Measurements from ENCODE around the gene GFM2.
"Not testable (repeated sequence)": the region's sequence is repeated elsewhere in the genome, so short reads cannot be mapped to it uniquely, and the experiment has no call there.

The GFM2 gene

GRCh38 chr5:74798977-74799911 lies 32.3 kb upstream of the GFM2 start:
- Histone ChIP-seq H3K4me1 (ENCODE audit: insufficient read depth, poor library complexity, severe bottlenecking) (peaks cover 5% of the 10 kb centered on the region), H3K4me3 (ENCODE audit: severe bottlenecking) (no peak overlapping the region), H3K9me3 (ENCODE audit: severe bottlenecking) (no peaks in the 10 kb centered on the region), H3K27ac (ENCODE audit: poor library complexity, severe bottlenecking) (no peak overlapping the region), H3K27me3 (ENCODE audit: insufficient read depth, poor library complexity, severe bottlenecking) (no peaks in the 10 kb centered on the region), H3K36me3 (ENCODE audit: low read depth) (peaks cover 37% of the 10 kb centered on the region)
- ATAC-seq (ENCODE audit: low read depth) (no peak), DNase-seq (ENCODE audit: low spot score) (no peak)
- TF ChIP-seq, protein P1, sequence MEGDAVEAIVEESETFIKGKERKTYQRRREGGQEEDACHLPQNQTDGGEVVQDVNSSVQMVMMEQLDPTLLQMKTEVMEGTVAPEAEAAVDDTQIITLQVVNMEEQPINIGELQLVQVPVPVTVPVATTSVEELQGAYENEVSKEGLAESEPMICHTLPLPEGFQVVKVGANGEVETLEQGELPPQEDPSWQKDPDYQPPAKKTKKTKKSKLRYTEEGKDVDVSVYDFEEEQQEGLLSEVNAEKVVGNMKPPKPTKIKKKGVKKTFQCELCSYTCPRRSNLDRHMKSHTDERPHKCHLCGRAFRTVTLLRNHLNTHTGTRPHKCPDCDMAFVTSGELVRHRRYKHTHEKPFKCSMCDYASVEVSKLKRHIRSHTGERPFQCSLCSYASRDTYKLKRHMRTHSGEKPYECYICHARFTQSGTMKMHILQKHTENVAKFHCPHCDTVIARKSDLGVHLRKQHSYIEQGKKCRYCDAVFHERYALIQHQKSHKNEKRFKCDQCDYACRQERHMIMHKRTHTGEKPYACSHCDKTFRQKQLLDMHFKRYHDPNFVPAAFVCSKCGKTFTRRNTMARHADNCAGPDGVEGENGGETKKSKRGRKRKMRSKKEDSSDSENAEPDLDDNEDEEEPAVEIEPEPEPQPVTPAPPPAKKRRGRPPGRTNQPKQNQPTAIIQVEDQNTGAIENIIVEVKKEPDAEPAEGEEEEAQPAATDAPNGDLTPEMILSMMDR (IDR thresholded peaks at IDR 0.05; ENCODE audit: poor library complexity, severe bottlenecking), result no peak

DNA sequence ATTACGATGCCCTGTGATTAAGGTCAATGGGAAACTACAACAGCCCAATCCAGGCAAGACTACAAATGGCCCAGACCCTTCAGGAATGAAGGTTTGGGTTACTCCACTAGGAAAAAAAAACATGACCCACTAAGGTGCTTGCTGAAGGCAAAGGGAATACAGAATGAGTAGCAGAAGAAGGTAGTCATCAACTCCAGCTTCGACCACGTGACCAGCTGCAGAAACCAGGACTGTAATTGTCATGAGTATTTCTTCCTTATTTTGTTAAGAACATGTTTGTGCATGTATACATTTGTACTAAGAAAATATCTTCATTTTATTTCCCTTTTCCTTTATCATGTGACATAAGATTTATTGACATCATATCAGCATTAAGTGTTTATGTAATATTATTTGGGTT lies 24.8 kb upstream of the GFM2 start:
- not testable (repeated sequence) for H3K27me3 ChIP-seq (ENCODE audit: insufficient read depth, poor library complexity, severe bottlenecking); ATAC-seq (ENCODE audit: low read depth); H3K4me1 ChIP-seq (ENCODE audit: insufficient read depth, poor library complexity, severe bottlenecking); DNase-seq (ENCODE audit: low spot score); H3K4me3 ChIP-seq (ENCODE audit: severe bottlenecking); H3K9me3 ChIP-seq (ENCODE audit: severe bottlenecking); H3K27ac ChIP-seq (ENCODE audit: poor library complexity, severe bottlenecking)
- peaks cover 39% of the 10 kb centered on the region for H3K36me3 ChIP-seq (ENCODE audit: low read depth)

DNA sequence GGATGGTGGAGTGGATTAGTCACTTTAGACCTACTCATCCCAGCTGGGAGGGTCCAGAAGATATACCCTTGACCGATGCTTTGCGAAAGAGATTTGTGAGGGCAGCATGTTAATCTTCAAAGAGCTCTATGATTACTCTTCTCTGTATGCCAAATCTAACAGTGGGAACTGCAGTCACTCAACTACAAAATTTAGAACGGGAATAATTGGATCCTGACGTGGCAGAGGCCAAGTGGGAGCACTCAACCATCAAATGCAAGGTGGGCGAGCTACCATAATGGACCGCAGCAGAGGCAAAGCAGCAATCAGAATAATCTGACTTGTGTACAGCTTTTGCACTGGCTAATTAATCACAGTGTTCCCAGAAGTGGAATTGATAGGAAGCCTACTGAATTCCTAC lies 20.5 kb upstream of the GFM2 start:
- TF ChIP-seq, protein P1 (IDR thresholded peaks at IDR 0.05; ENCODE audit: poor library complexity, severe bottlenecking), result no peak
- Histone ChIP-seq H3K27me3 (ENCODE audit: insufficient read depth, poor library complexity, severe bottlenecking) (no peaks in the 10 kb centered on the region), H3K4me3 (ENCODE audit: severe bottlenecking) (no peak overlapping the region), H3K4me1 (ENCODE audit: insufficient read depth, poor library complexity, severe bottlenecking) (no peaks in the 10 kb centered on the region), H3K27ac (ENCODE audit: poor library complexity, severe bottlenecking) (no peak overlapping the region), H3K36me3 (ENCODE audit: low read depth) (peaks cover 23% of the 10 kb centered on the region), H3K9me3 (ENCODE audit: severe bottlenecking) (no peaks in the 10 kb centered on the region)
- no peak for DNase-seq (ENCODE audit: low spot score)
- no peak for ATAC-seq (ENCODE audit: low read depth)

DNA sequence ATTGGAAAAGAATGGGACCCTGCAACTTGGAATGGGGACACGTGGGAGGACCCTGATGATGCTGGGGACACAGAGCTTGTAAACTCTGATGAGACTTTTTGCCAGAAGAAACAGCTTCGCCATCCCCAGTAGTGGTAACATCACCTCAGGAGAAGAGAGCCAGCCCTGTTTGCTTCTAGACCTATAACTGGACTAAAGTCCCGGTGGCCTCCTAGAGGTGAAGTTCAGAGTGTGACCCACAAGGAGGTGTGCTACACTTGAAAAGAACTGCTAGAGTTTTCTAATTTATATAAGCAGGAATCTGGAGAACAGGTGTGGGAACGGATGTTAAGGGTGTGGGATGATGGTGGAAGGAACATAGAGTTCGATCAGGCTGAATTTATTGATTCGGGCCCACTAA lies 19.9 kb upstream of the GFM2 start:
- no peak for DNase-seq (ENCODE audit: low spot score)
- no peak overlapping the region for H3K4me3 ChIP-seq (ENCODE audit: severe bottlenecking)
- no peak overlapping the region for H3K27ac ChIP-seq (ENCODE audit: poor library complexity, severe bottlenecking)
- TF ChIP-seq, protein P1 (IDR thresholded peaks at IDR 0.05; ENCODE audit: poor library complexity, severe bottlenecking), result no peak
- no peaks in the 10 kb centered on the region for H3K9me3 ChIP-seq (ENCODE audit: severe bottlenecking)
- no peak for ATAC-seq (ENCODE audit: low read depth)
- no peaks in the 10 kb centered on the region for H3K27me3 ChIP-seq (ENCODE audit: insufficient read depth, poor library complexity, severe bottlenecking)
- H3K4me1 ChIP-seq (ENCODE audit: insufficient read depth, poor library complexity, severe bottlenecking), result no peaks in the 10 kb centered on the region
- H3K36me3 ChIP-seq (ENCODE audit: low read depth), result peaks cover 21% of the 10 kb centered on the region

DNA sequence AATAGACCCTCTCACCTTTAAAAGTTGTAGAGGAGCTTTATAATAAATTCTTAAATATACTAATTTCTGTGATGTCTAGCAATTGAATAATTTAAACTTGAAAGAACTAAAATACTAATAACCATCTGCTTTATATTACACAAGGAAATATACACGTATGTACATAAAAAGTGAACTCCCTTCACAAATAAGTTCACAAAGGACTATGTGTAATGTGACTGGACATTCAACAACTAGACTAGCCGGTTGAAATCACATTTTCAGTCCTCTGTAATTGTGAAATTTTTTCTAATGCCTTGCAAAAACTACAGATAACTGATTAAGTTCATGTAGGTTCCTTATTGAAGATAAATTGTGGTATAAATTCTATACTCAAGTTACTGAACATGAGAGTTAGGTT lies 11.7 kb upstream of the GFM2 start:
- no peak for DNase-seq (ENCODE audit: low spot score)
- Histone ChIP-seq H3K27ac (ENCODE audit: poor library complexity, severe bottlenecking) (no peak overlapping the region), H3K4me3 (ENCODE audit: severe bottlenecking) (no peak overlapping the region), H3K27me3 (ENCODE audit: insufficient read depth, poor library complexity, severe bottlenecking) (no peaks in the 10 kb centered on the region), H3K4me1 (ENCODE audit: insufficient read depth, poor library complexity, severe bottlenecking) (no peaks in the 10 kb centered on the region), H3K9me3 (ENCODE audit: severe bottlenecking) (no peaks in the 10 kb centered on the region), H3K36me3 (ENCODE audit: low read depth) (peaks cover 83% of the 10 kb centered on the region)
- ATAC-seq (ENCODE audit: low read depth), result no peak
- TF ChIP-seq, protein P1 (IDR thresholded peaks at IDR 0.05; ENCODE audit: poor library complexity, severe bottlenecking), result no peak
